H1 (cell line): ENCODE results near the gene MACROD2.

Source experiments
- CBX8 ChIP-seq: fragments of 300-800, 300-1000 bp; sonication (generic); IDR thresholded peaks from 2 replicates; pipeline ENCODE4 v1.7.1; 2016; ENCODE audit warnings: low read depth, low read length, borderline replicate concordance
- CEBPB ChIP-seq: IDR thresholded peaks from 2 replicates; pipeline ENCODE4 v1.6.1; 2012; ENCODE audit warnings: low read depth, low read length
- CHD2 ChIP-seq: IDR thresholded peaks from 2 replicates; pipeline ENCODE4 v1.6.1; 2012; ENCODE audit warnings: low read length, improper control_type of control experiment
- CREB1 ChIP-seq: IDR thresholded peaks from 2 replicates; pipeline ENCODE4 v1.6.1; 2012; ENCODE audit warnings: inconsistent platforms
- CTCF ChIP-seq, 3 experiments: IDR thresholded peaks; 1 replicate in 2 of 3; 2 replicates in 1 of 3; pipeline versions ENCODE4 v1.5.1 to v1.6.1; 2011; ENCODE audit warnings: low read length in 3 of 3, mild to moderate bottlenecking in 3 of 3, inconsistent platforms in 2 of 3, low read depth in 1 of 3, moderate library complexity in 1 of 3; ENCODE audit not compliant: insufficient read depth in 1 of 3; ENCODE audit errors: control extremely low read depth in 1 of 3
- EGR1 ChIP-seq: IDR thresholded peaks from 2 replicates; pipeline ENCODE4 v1.6.1; 2011; ENCODE audit warnings: low read depth, low read length, borderline replicate concordance
- EZH2 ChIP-seq: fragments of 200-600 bp; sonication (generic); IDR thresholded peaks from 2 replicates; pipeline ENCODE4 v1.7.1; 2012; ENCODE audit warnings: low read depth, mild to moderate bottlenecking, moderate library complexity, low read length, inconsistent platforms; ENCODE audit not compliant: severe bottlenecking
- GABPA ChIP-seq: IDR thresholded peaks from 2 replicates; pipeline ENCODE4 v1.6.1; 2011; ENCODE audit warnings: mild to moderate bottlenecking, low read length, moderate library complexity, borderline replicate concordance; ENCODE audit not compliant: insufficient read depth
- JUN ChIP-seq: IDR thresholded peaks from 2 replicates; pipeline ENCODE4 v1.6.1; 2011; ENCODE audit warnings: low read depth, mild to moderate bottlenecking, improper control_type of control experiment, low read length
- KDM1A ChIP-seq: fragments of 200-600, 300-600 bp; sonication (generic); IDR thresholded peaks from 2 replicates; pipeline ENCODE4 v1.7.1; 2016; ENCODE audit warnings: mild to moderate bottlenecking, low read length, borderline replicate concordance
- MAX ChIP-seq: IDR thresholded peaks from 2 replicates; pipeline ENCODE4 v1.6.1; 2012; ENCODE audit warnings: inconsistent platforms
- NRF1 ChIP-seq: IDR thresholded peaks from 2 replicates; pipeline ENCODE4 v1.6.1; 2011; ENCODE audit warnings: mild to moderate bottlenecking, low read depth, low read length, improper control_type of control experiment
- POLR2A ChIP-seq, 2 experiments: IDR thresholded peaks; 1 replicate in 1 of 2; 2 replicates in 1 of 2; pipeline ENCODE4 v1.6.1; 2011; ENCODE audit warnings: low read depth in 2 of 2, low read length in 2 of 2, mild to moderate bottlenecking in 2 of 2; ENCODE audit errors: control extremely low read depth in 1 of 2
- POLR2AphosphoS5 ChIP-seq: IDR thresholded peaks from 2 replicates; pipeline ENCODE4 v1.6.1; 2011; ENCODE audit warnings: low read depth, low read length

- no peak for TF ChIP-seq GABPA
- TF ChIP-seq CTCF (IDR thresholded peaks at IDR 0.05; ENCODE audit: control extremely low read depth in 1 of 3, insufficient read depth in 1 of 3, low read depth in 1 of 3, low read length in 3 of 3): no peak
- no peak for TF ChIP-seq MAX
- TF ChIP-seq CHD2: no peak
- no peak for TF ChIP-seq JUN
- no peak for TF ChIP-seq CREB1
- no peak for TF ChIP-seq CEBPB
- no peak for TF ChIP-seq NRF1
- TF ChIP-seq KDM1A: no peak
- no peak for TF ChIP-seq EZH2
- TF ChIP-seq POLR2AphosphoS5: no peak
- TF ChIP-seq EGR1: no peak
- TF ChIP-seq POLR2A (IDR thresholded peaks at IDR 0.05; ENCODE audit: control extremely low read depth in 1 of 2, low read depth in 2 of 2, low read length in 2 of 2): no peak
- TF ChIP-seq CBX8: no peak
Observed at GRCh38 chr20:15113144-15113773, 1117.9 kb downstream of the MACROD2 start.
